ENCODE measurements around the gene NOS3. TPM values are rescaled to one million over a fixed set of nuclear protein-coding genes. Genes with fewer than 3 reads are reported as not detected.

Gene NOS3
- total and polyA plus RNA-seq, 9 of the 15 experiments (the other 6 are each of a cell fraction or from before 2014, with no cell fraction given): 1.1 to 121 (median 23.6) TPM

- ChIA-PET POLR2A (interaction anchor here (0.6 to 8.4 kb wide), 9 partner anchors 12 to 298 kb away, joined by 3 to 146 read pairs (median 6); partner anchors contain the start of genes ABCB8 and ATG9B), CTCF (ENCODE audit: low intra/inter-chr PET ratio) (interaction anchor here (0.6 to 3.5 kb wide), 11 partner anchors 10 to 230 kb away, joined by 3 to 15 read pairs (median 5); no protein-coding TSS in a partner anchor)
- Histone ChIP-seq H4K20me1 (replicated peaks; ENCODE audit: control insufficient read depth, insufficient read depth, low read length) (no peaks in the 10 kb centered on the region), H3K9ac (ENCODE audit: insufficient read depth in 1 of 2, low read depth in 2 of 2, low read length in 2 of 2) (peak overlapping the region; percentile 77 to 94), H3K36me3 (ENCODE audit: control insufficient read depth, insufficient read depth, low read length) (peaks cover 19% of the 10 kb centered on the region; the same call in 1 of the 3 replicates), H3K9me3 (replicated peaks; ENCODE audit: control insufficient read depth, insufficient read depth, low read depth, low read length) (no peaks in the 10 kb centered on the region), H3K27ac (ENCODE audit: extremely low read depth, low read depth, low read length) (peak overlapping the region; percentile 85), H3K4me1 (replicated peaks in 1 of 2; ENCODE audit: control insufficient read depth in 2 of 2, insufficient read depth in 2 of 2, low read length in 2 of 2) (peaks cover 43 to 69% of the 10 kb centered on the region in 2 experiments), H2AFZ (ENCODE audit: low read depth, low read length) (peak overlapping the region; percentile 92), H3K9me1 (ENCODE audit: control insufficient read depth, insufficient read depth, low read length) (no peaks in the 10 kb centered on the region), H3K4me2 (ENCODE audit: insufficient read depth, low read length) (peak overlapping the region; percentile 100), H3K27me3 (ENCODE audit: control insufficient read depth in 2 of 2, insufficient read depth in 2 of 2, low read length in 2 of 2) (no peaks in the 10 kb centered on the region; a peak in 1 of 5 replicates), H3K4me3 (peak overlapping the region; percentile 57), H3K79me2 (ENCODE audit: control insufficient read depth, insufficient read depth, low read length) (peaks cover 45% of the 10 kb centered on the region)
- DNase-seq (ENCODE audit: extremely low read depth in 1 of 4, low spot score in 3 of 4): peak; percentile 97 to 99 (median 98)
- WGBS (ENCODE audit: insufficient coverage, low coverage, missing lambda C conversion rate): 2% methylated on average over 35 of the region's 40 CpGs
- peak; percentile 15 for FAIRE-seq
- ATAC-seq: peak; percentile 87
- intact Hi-C loops (cut with micrococcal nuclease): loop anchor here (1.0 to 5.0 kb wide), 8 partner anchors 14 to 224 kb away; partner anchors contain the start of genes ABCB8, CHPF2 and SLC4A2
- in situ Hi-C loops (cut with MboI): no loop called here
- no TSS peak for BruUV-seq (replicated peaks)
- TF ChIP-seq ZNF77 (CRISPR knock-in tag; IDR thresholded peaks at IDR 0.05): no peak
- TF ChIP-seq MYNN (IDR thresholded peaks at IDR 0.05): peak; percentile 93
- no peak for TF ChIP-seq MYNN (CRISPR knock-in tag; IDR thresholded peaks at IDR 0.05)
- TF ChIP-seq ZNF140 (CRISPR knock-in tag; IDR thresholded peaks at IDR 0.05): no peak
- TF ChIP-seq FOXP4 (CRISPR knock-in tag; IDR thresholded peaks at IDR 0.05; ENCODE audit: borderline replicate concordance): 0 out of 2 replicates have a peak, but pooled peaks have one; percentile 76
- peak; percentile 95 for TF ChIP-seq BRD9 (IDR thresholded peaks at IDR 0.05; ENCODE audit: low read depth, partially characterized antibody)
- no peak for TF ChIP-seq SRSF7 (optimal IDR thresholded peaks at IDR 0.05; ENCODE audit: low read depth, low read length)
- TF ChIP-seq PATZ1 (CRISPR knock-in tag; IDR thresholded peaks at IDR 0.05; ENCODE audit: borderline replicate concordance): peak; percentile 80
- peak; percentile 31 to 36; a peak in 1 of 4 replicates for TF ChIP-seq SIX5 (IDR thresholded peaks at IDR 0.05; ENCODE audit: borderline replicate concordance in 1 of 2, insufficient read depth in 1 of 2, low read depth in 1 of 2, low read length in 2 of 2)
- no peak for TF ChIP-seq BACH1 (tag; IDR thresholded peaks at IDR 0.05)
- TF ChIP-seq NELFE (IDR thresholded peaks at IDR 0.05; ENCODE audit: insufficient read depth, insufficient read length): no peak
- no peak for TF ChIP-seq PKNOX1 (IDR thresholded peaks at IDR 0.05)
- peak; percentile 53 for TF ChIP-seq ELF1 (tag; IDR thresholded peaks at IDR 0.05)
- peak; percentile 53 for TF ChIP-seq FOS (IDR thresholded peaks at IDR 0.05; ENCODE audit: extremely low read depth, insufficient read length)
Observed at GRCh38 chr7:151008511-151009323, 17.9 kb downstream of the NOS3 start.

Measured in K562 (cell line).